Astrocyte (in vitro differentiated cells and primary cell): Measurements from ENCODE around the gene RANGRF. TPM values are rescaled to one million over a fixed set of nuclear protein-coding genes. Genes with fewer than 3 reads are reported as not detected.

Experiments used
- DNase-seq: peaks from one replicate; pipeline ENCODE4 v3.0.0-alpha.2; 2010; ENCODE audit warnings: low read depth
- FAIRE-seq: peaks from 2 replicates; lab custom pipeline; 2011; peaks lifted over from hg19 to GRCh38; lab: Jason Lieb, UNC
- H2AFZ ChIP-seq: 2 replicates; pipeline ENCODE4 v1.6.0; 2012; ENCODE audit warnings: low read depth, low read length, inconsistent platforms
- H3K27ac ChIP-seq: 2 replicates; pipeline ENCODE4 v1.5.1; 2011; ENCODE audit warnings: low read depth, low read length, inconsistent platforms
- H3K27me3 ChIP-seq: 2 replicates; pipeline ENCODE4 v1.6.0; 2011; ENCODE audit warnings: low read length, inconsistent platforms; ENCODE audit not compliant: insufficient read depth
- H3K36me3 ChIP-seq: 2 replicates; pipeline ENCODE4 v1.5.1; 2011; ENCODE audit warnings: low read length, inconsistent platforms; ENCODE audit not compliant: insufficient read depth
- H3K4me1 ChIP-seq: 2 replicates; pipeline ENCODE4 v1.5.1; 2011; ENCODE audit warnings: low read length, inconsistent platforms; ENCODE audit not compliant: insufficient read depth
- H3K4me2 ChIP-seq: 2 replicates; pipeline ENCODE4 v1.6.0; 2012; ENCODE audit warnings: low read length, inconsistent platforms
- H3K4me3 ChIP-seq: 2 replicates; pipeline ENCODE4 v1.5.1; 2011; ENCODE audit warnings: low read depth, mild to moderate bottlenecking, low read length, inconsistent platforms; ENCODE audit not compliant: insufficient read depth
- H3K79me2 ChIP-seq: 2 replicates; pipeline ENCODE4 v1.6.0; 2012; ENCODE audit warnings: mild to moderate bottlenecking, low read length, inconsistent platforms; ENCODE audit not compliant: insufficient read depth
- H3K9ac ChIP-seq: 2 replicates; pipeline ENCODE4 v1.6.0; 2012; ENCODE audit warnings: mild to moderate bottlenecking, low read length, inconsistent platforms
- H3K9me3 ChIP-seq: 2 replicates; pipeline ENCODE4 v1.5.1; 2012; ENCODE audit warnings: low read depth, mild to moderate bottlenecking, low read length, inconsistent platforms; ENCODE audit not compliant: insufficient read depth
- H4K20me1 ChIP-seq: 2 replicates; pipeline ENCODE4 v1.6.0; 2012; ENCODE audit warnings: low read length, inconsistent platforms; ENCODE audit not compliant: insufficient read depth
- H3K27ac Mint-ChIP-seq: one replicate; pipeline ENCODE4 v1.8.0; 2021; ENCODE audit warnings: mild to moderate bottlenecking, mixed read lengths; ENCODE audit not compliant: unreplicated experiment
- H3K27me3 Mint-ChIP-seq: one replicate; pipeline ENCODE4 v1.8.0; 2021; ENCODE audit warnings: low read depth, mixed read lengths; ENCODE audit not compliant: unreplicated experiment
- H3K36me3 Mint-ChIP-seq: one replicate; pipeline ENCODE4 v1.8.0; 2021; ENCODE audit warnings: low read depth, mixed read lengths; ENCODE audit not compliant: unreplicated experiment
- H3K4me1 Mint-ChIP-seq: one replicate; pipeline ENCODE4 v1.8.0; 2021; ENCODE audit warnings: low read depth, mixed read lengths; ENCODE audit not compliant: unreplicated experiment
- H3K4me3 Mint-ChIP-seq: one replicate; pipeline ENCODE4 v1.8.0; 2021; ENCODE audit warnings: mild to moderate bottlenecking, moderate library complexity, mixed read lengths; ENCODE audit not compliant: unreplicated experiment
- H3K9me3 Mint-ChIP-seq: one replicate; pipeline ENCODE4 v1.8.0; 2021; ENCODE audit warnings: mild to moderate bottlenecking, mixed read lengths; ENCODE audit not compliant: unreplicated experiment
- EZH2 ChIP-seq: IDR thresholded peaks from 2 replicates; pipeline ENCODE4 v1.6.1; 2012; ENCODE audit warnings: mild to moderate bottlenecking, low read length, inconsistent platforms; ENCODE audit not compliant: insufficient read depth
- total RNA-seq: library from RNA; stranded (reverse); gene quantifications from 2 replicates; pipeline ENCODE4 v1.2.1, GENCODE V29; 2021
- TF ChIP-seq, protein P1 (sequence below): IDR thresholded peaks from 2 replicates; pipeline ENCODE4 v1.5.1; 2011; ENCODE audit warnings: low read depth, mild to moderate bottlenecking, inconsistent platforms, low read length, moderate library complexity; ENCODE audit not compliant: insufficient read depth

Gene RANGRF
- total RNA-seq, 1 donor from 2014 or later, result 16.1 TPM

DNA sequence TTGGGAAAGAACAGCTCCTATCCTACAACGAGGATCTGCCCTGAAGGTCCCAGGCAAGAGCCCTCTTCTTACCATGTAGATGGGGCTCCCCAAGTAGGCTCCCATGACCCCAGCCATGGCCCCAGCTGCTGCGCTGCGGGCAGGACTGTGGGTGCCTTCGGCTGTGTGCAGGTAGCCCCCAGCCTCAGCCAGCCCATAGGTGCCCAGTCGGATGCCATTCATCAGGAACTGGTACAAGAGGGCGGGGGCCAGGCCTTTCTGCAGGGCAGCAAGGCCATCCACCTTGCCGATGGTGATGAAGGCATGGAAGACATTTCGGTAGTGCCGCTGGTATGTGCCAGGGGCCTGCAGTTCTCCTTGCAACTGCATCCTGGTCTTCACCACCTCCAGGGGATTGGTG, 5.9 kb downstream of the RANGRF start:
- H4K20me1 ChIP-seq, result no peaks in the 10 kb centered on the region
- Mint-ChIP-seq H3K27ac (peak overlapping the region; percentile 80), H3K4me3 (peak overlapping the region; percentile 85), H3K9me3 (no peaks in the 10 kb centered on the region), H3K4me1 (peaks cover 7% of the 10 kb centered on the region), H3K36me3 (no peaks in the 10 kb centered on the region), H3K27me3 (no peaks in the 10 kb centered on the region)
- H3K27ac ChIP-seq, result no peak overlapping the region
- H3K9me3 ChIP-seq, result no peaks in the 10 kb centered on the region
- no peak for TF ChIP-seq EZH2
- TF ChIP-seq, protein P1, sequence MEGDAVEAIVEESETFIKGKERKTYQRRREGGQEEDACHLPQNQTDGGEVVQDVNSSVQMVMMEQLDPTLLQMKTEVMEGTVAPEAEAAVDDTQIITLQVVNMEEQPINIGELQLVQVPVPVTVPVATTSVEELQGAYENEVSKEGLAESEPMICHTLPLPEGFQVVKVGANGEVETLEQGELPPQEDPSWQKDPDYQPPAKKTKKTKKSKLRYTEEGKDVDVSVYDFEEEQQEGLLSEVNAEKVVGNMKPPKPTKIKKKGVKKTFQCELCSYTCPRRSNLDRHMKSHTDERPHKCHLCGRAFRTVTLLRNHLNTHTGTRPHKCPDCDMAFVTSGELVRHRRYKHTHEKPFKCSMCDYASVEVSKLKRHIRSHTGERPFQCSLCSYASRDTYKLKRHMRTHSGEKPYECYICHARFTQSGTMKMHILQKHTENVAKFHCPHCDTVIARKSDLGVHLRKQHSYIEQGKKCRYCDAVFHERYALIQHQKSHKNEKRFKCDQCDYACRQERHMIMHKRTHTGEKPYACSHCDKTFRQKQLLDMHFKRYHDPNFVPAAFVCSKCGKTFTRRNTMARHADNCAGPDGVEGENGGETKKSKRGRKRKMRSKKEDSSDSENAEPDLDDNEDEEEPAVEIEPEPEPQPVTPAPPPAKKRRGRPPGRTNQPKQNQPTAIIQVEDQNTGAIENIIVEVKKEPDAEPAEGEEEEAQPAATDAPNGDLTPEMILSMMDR, result no peak
- H3K4me2 ChIP-seq, result peak overlapping the region; percentile 86
- H3K36me3 ChIP-seq, result no peaks in the 10 kb centered on the region
- H3K9ac ChIP-seq, result no peak overlapping the region
- H3K79me2 ChIP-seq, result peaks cover 2% of the 10 kb centered on the region
- H2AFZ ChIP-seq, result no peak overlapping the region
- FAIRE-seq (no peak), DNase-seq (no peak)
- no peaks in the 10 kb centered on the region for H3K27me3 ChIP-seq
- no peak overlapping the region for H3K4me3 ChIP-seq
- H3K4me1 ChIP-seq, result peaks cover 12% of the 10 kb centered on the region

DNA sequence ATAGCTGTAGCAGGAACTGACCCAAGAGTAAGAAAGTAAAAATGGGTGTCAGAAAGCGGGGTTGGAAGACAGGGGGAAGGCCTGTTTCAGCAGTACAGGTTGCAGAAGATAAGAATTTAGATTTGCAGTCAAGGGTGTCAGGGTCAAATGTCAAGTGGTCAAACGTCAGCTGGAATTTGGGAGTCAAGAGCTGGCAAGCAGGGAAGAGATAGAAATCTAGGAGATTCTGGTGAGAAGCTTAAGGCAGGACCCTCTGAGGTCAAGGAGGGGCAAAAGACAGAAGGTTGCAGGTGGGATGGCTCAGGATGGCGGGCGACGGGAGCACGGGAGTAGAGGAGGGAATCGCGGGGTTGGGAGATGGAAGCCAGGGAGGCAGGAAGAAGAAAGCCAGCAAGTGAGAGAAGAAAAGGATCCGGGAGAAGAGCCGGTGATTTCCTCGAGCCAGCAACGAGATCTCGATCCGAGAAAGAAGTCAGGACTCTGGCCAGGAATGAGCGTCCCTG, 6.4 kb downstream of the RANGRF start:
- Mint-ChIP-seq H3K27me3 (no peaks in the 10 kb centered on the region), H3K27ac (peak overlapping the region; percentile 80), H3K36me3 (no peaks in the 10 kb centered on the region), H3K4me3 (peak overlapping the region; percentile 85), H3K9me3 (no peaks in the 10 kb centered on the region), H3K4me1 (peaks cover 7% of the 10 kb centered on the region)
- no peak for TF ChIP-seq EZH2
- TF ChIP-seq, protein P1, result no peak
- H3K79me2 ChIP-seq, result no peaks in the 10 kb centered on the region
- peak overlapping the region; percentile 28 for H3K27ac ChIP-seq
- H3K4me3 ChIP-seq, result peak overlapping the region; percentile 74
- H3K9me3 ChIP-seq, result no peaks in the 10 kb centered on the region
- H3K4me1 ChIP-seq, result peaks cover 7% of the 10 kb centered on the region
- H3K9ac ChIP-seq, result peak overlapping the region; percentile 89
- peak overlapping the region; percentile 88 for H2AFZ ChIP-seq
- no peaks in the 10 kb centered on the region for H3K27me3 ChIP-seq
- FAIRE-seq, result no peak
- no peaks in the 10 kb centered on the region for H3K36me3 ChIP-seq
- DNase-seq, result no peak
- H3K4me2 ChIP-seq, result peak overlapping the region; percentile 86
- no peaks in the 10 kb centered on the region for H4K20me1 ChIP-seq

DNA sequence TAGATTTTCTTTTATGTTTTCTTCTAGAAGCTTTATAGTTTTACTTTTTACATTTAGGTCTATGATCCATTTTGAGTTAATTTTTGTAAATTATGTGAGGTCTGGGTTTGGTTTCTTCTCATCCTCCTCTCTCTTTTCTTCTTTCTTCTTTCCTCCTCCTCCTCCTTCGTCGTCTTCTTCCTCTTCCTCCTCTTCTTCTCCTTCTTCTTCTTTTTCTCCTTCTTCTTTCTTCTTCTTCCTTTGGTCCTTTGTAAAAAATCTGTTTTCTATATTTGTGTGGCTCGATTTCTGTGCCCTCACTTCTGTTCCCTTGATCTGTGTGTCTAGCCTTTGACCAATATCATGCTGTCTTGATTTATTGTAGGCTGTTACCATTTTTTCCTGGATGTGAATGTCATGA, 11.8 kb downstream of the RANGRF start:
- Mint-ChIP-seq H3K27ac (no peak overlapping the region), H3K27me3 (peaks cover 4% of the 10 kb centered on the region), H3K4me1 (no peaks in the 10 kb centered on the region), H3K4me3 (no peak overlapping the region), H3K9me3 (no peaks in the 10 kb centered on the region), H3K36me3 (no peaks in the 10 kb centered on the region)
- no peaks in the 10 kb centered on the region for H3K27me3 ChIP-seq
- H4K20me1 ChIP-seq, result no peaks in the 10 kb centered on the region
- no peaks in the 10 kb centered on the region for H3K9me3 ChIP-seq
- H3K4me1 ChIP-seq, result no peaks in the 10 kb centered on the region
- H3K4me3 ChIP-seq, result no peak overlapping the region
- H2AFZ ChIP-seq, result no peak overlapping the region
- DNase-seq (no peak), FAIRE-seq (no peak)
- H3K79me2 ChIP-seq, result no peaks in the 10 kb centered on the region
- H3K36me3 ChIP-seq, result no peaks in the 10 kb centered on the region
- no peak overlapping the region for H3K9ac ChIP-seq
- no peak overlapping the region for H3K4me2 ChIP-seq
- H3K27ac ChIP-seq, result no peak overlapping the region
- no peak for TF ChIP-seq EZH2
- TF ChIP-seq, protein P1, result no peak
